Stimulated activated naive CD8-positive, alpha-beta T cell treated with anti-CD3 and anti-CD28 coated beads, Interleukin-15, amount 100 ng/mL, for 72 hours (primary cell): ENCODE measurements around the gene NOC2L.
"Not testable (repeated sequence)": the region's sequence is repeated elsewhere in the genome, so short reads cannot be mapped to it uniquely, and the experiment has no call there.

Experiments
- ATAC-seq: fragments of 150-1000 bp; cut with Tn5 transposase; 2 replicates; pipeline ENCODE4 v1.10.0; 2021; ENCODE audit warnings: mild to moderate bottlenecking, moderate library complexity
- DNase-seq, 2 donors: peaks; one replicate each; pipeline ENCODE4 v3.0.0; 2021 to 2022
- H3K27ac Mint-ChIP-seq, 2 donors: one replicate each; pipeline ENCODE4 v1.8.0; 2022; ENCODE audit warnings: mild to moderate bottlenecking in 2 of 2, mixed read lengths in 2 of 2, moderate library complexity in 2 of 2
- H3K27me3 Mint-ChIP-seq: one replicate; pipeline ENCODE4 v1.8.0; 2022; ENCODE audit warnings: mixed read lengths
- H3K4me1 Mint-ChIP-seq: one replicate; pipeline ENCODE4 v1.8.0; 2022; ENCODE audit warnings: mild to moderate bottlenecking, mixed read lengths
- H3K4me3 Mint-ChIP-seq, 2 donors: one replicate each; pipeline ENCODE4 v1.8.0; 2022; ENCODE audit warnings: mild to moderate bottlenecking in 2 of 2, mixed read lengths in 2 of 2, moderate library complexity in 1 of 2
- H3K9me3 Mint-ChIP-seq, 2 donors: one replicate each; pipeline ENCODE4 v1.8.0; 2022; ENCODE audit warnings: mixed read lengths in 2 of 2

NOC2L gene

DNA sequence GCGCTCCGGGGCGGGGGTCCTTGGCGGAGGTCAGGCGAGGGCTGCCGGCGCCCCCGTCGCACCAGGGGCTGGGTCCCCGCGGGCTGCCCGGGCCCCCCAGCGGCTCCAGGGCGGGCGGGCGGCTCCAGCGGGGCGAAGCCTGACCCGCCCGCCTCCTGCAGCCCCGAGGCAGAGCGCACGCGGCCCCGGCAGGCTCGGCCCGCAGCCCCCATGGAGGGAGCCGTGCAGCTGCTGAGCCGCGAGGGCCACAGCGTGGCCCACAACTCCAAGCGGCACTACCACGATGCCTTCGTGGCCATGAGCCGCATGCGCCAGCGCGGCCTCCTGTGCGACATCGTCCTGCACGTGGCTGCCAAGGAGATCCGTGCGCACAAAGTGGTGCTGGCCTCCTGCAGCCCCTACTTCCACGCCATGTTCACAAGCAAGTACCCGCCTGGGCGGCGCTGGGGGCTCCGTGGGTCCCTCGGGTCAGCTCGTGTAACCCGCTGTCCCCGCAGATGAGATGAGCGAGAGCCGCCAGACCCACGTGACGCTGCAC lies 2.1 kb upstream of the NOC2L start:
- H3K27me3 Mint-ChIP-seq = no peaks in the 10 kb centered on the region
- H3K27ac Mint-ChIP-seq = no peak overlapping the region
- H3K4me3 Mint-ChIP-seq = peak overlapping the region; percentile 50 to 57
- DNase-seq (no peak), ATAC-seq (no peak)
- no peaks in the 10 kb centered on the region for H3K9me3 Mint-ChIP-seq
- H3K4me1 Mint-ChIP-seq = peaks cover 43% of the 10 kb centered on the region

DNA sequence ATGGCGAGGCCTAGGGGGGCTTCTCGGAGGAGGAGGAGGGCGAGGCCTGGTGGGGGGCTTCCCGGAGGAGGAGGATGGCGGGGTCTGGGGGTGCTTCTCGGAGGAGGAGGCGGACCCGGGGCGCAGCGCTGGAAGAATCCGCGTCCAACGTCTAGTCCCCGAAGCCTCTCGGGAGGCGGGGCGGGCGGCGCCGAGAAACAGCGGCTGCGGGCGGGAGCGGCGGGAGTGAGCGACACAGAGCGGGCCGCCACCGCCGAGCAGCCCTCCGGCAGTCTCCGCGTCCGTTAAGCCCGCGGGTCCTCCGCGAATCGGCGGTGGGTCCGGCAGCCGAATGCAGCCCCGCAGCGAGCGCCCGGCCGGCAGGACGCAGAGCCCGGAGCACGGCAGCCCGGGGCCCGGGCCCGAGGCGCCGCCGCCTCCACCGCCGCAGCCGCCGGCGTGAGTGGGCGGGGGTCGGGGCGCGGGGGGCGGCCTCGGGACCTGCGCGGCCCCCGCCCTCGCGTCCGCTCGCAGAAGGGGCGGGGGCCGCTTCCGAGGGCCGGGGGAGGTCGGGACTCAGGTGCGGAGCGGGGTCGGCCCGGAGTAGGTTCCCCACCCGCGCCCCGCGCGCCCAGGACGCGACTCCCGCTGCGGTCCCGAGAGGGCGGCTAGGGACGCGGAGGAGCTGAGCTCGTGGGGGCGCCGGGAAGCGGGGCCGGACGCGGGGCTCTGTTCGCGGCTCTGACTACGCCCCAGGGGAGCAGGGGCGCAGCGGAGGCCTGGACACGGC lies 1.5 kb upstream of the NOC2L start, which contains the start of gene KLHL17:
Gene KLHL17 (plus strand): TSS at position 222 of the 769 bp plus-strand sequence. CDS start 110 bp downstream, at position 332.
- DNase-seq = peak; percentile 77 to 83
- peaks cover 37% of the 10 kb centered on the region for H3K4me1 Mint-ChIP-seq
- H3K9me3 Mint-ChIP-seq = no peaks in the 10 kb centered on the region
- H3K27ac Mint-ChIP-seq = peak within 1 kb of the TSS; percentile 88 to 91
- peak; percentile 63 for ATAC-seq
- peak within 1 kb of the TSS; percentile 92 to 97 for H3K4me3 Mint-ChIP-seq
- no peaks in the 10 kb centered on the region for H3K27me3 Mint-ChIP-seq

DNA sequence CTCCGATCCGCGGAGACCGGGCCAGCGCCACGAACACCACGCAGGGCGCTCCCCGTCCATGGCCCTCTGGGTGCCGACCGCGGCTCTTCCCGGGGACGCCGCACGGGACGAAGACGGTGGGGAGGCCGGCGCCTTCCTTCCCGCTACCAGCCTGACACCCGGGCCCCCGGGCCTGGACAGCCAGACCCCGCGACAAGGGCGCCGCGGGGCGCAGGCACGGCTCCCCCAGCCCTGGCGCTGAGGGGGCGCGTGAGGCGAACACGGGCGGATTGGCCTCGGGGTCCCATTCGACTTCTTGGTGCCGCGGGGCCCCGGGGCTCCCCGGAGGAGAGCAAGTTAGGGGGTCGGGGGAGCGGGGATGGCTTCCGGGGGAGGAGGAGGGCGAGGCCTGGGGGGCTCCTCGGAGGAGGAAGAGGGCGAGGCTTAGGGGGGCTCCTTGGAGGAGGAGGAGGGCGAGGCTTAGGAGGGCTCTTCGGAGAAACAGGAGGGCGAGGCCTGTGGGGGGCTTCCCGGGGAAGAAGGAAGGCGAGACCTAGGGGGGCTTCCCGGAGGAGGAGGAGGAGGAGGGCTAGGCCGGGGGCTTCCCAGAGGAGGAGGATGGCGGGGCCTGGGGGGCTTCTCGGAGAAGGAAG lies 791 bp upstream of the NOC2L start:
- Mint-ChIP-seq H3K4me3 (peak overlapping the region; percentile 92 to 97), H3K4me1 (peaks cover 36% of the 10 kb centered on the region), H3K9me3 (no peaks in the 10 kb centered on the region), H3K27me3 (no peaks in the 10 kb centered on the region), H3K27ac (peak overlapping the region in 1 of 2 donors; percentile 88)
- no peak for DNase-seq
- ATAC-seq = peak; percentile 19

DNA sequence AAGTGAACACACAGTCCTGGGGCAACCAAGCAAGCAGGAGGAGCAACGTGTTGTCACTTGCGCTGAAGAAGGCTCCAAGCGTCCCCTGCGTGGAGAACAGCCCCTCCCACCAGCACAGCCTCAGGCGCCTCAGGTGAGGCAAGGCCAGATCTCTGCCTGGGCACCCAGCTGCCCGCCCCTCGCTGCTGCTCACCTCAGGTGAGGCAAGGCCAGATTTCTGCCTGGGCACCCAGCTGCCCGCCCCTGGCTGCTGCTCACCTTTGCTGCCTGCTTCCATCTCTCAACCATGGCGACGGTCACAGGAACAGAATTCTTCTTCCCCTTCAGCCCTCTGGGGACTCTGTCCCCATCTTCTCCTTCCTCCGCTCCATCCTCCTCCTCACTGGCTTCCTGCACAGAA lies 2.4 kb downstream of the NOC2L start:
- peaks cover 34% of the 10 kb centered on the region for H3K4me1 Mint-ChIP-seq
- no peaks in the 10 kb centered on the region for H3K27me3 Mint-ChIP-seq
- H3K27ac Mint-ChIP-seq = no peak overlapping the region
- no peaks in the 10 kb centered on the region for H3K9me3 Mint-ChIP-seq
- no peak for ATAC-seq
- H3K4me3 Mint-ChIP-seq = no peak overlapping the region
- DNase-seq = no peak

DNA sequence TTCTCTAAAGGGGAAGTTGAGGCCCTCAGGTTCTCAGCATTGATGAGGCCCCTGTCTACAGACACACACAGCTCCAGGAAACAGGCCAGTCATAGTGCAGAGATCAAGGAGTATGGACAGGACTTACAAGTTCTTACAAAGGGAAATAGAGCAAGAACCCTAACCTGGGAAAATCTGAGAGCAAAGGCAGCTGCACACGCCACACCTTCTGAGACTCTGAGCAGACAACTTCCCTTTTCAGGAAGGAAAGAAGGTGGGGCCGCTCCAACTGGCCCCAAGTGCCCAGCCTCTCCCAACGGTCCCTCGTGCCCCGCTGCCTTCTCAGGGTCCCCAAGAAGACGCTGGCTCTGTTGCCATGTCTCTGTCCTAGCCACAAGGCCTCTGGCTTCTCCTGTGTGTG lies 3.6 kb downstream of the NOC2L start:
- Mint-ChIP-seq H3K9me3 (no peaks in the 10 kb centered on the region), H3K4me1 (peaks cover 30% of the 10 kb centered on the region), H3K27ac (no peak overlapping the region), H3K27me3 (no peaks in the 10 kb centered on the region), H3K4me3 (no peak overlapping the region)
- no peak for ATAC-seq
- no peak for DNase-seq

DNA sequence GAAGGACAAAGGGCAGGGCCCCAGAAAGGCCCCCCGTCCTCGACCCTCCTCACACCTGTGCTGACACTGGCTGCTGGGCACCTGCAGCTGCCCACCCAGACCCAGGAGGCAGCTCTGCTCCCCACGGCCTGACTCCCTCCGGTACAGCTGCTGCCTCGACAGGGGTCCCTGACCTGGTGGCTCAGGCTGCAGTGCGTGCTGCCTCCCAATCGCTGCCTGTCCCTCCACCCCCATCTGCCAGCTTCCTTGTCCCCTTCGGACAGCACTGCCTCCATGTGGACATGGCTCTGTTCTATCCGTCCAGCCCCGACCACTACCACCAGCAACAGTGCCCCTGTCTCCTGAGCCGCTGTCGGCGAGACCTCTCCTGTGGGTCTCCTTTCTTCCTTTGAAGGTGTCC lies 4.1 kb downstream of the NOC2L start:
- DNase-seq = no peak
- Mint-ChIP-seq H3K4me1 (peaks cover 30% of the 10 kb centered on the region), H3K27ac (no peak overlapping the region), H3K4me3 (no peak overlapping the region), H3K9me3 (no peaks in the 10 kb centered on the region), H3K27me3 (no peaks in the 10 kb centered on the region)
- ATAC-seq = no peak

DNA sequence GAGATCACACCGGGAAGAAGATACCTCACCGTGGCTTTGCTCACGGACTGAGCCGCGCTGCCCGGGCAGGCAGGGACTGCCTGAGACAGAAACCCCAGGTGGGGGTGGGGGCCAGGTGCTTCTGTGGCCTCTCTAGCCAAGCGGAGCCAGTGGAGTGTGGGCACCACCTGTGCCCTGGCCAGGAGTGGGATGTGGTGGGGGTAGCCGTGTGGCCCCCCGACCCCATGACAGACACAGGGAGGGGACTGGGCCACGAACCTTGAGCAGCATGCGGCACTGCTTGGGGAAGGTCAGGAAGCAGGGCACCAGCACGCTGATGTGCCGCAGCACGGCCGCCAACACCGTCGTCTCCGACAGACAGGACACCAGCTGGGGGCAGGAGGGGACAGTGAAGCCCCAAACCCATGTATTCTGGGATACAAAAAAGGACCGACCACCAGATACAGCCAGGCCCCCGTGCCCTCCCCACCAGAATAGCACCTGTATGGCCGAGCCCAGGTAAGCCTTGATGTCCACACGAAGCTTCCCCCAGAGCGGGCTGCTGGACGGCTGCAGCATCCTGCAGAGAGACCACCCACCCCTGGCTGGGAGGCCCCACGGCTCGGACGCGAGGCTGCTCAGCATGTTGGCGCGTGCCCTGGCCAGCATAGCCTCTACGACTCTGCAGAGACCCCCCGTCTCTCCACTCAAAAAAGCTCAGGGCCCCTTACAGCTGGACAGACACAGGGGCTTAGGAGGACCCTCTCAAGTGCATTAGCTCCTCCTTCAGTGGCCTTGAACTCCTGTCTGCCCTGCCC lies 5.3 kb downstream of the NOC2L start:
- H3K4me3 Mint-ChIP-seq = no peak overlapping the region
- no peaks in the 10 kb centered on the region for H3K27me3 Mint-ChIP-seq
- no peak for ATAC-seq
- peaks cover 29% of the 10 kb centered on the region for H3K4me1 Mint-ChIP-seq
- H3K9me3 Mint-ChIP-seq = no peaks in the 10 kb centered on the region
- H3K27ac Mint-ChIP-seq = no peak overlapping the region
- no peak for DNase-seq

DNA sequence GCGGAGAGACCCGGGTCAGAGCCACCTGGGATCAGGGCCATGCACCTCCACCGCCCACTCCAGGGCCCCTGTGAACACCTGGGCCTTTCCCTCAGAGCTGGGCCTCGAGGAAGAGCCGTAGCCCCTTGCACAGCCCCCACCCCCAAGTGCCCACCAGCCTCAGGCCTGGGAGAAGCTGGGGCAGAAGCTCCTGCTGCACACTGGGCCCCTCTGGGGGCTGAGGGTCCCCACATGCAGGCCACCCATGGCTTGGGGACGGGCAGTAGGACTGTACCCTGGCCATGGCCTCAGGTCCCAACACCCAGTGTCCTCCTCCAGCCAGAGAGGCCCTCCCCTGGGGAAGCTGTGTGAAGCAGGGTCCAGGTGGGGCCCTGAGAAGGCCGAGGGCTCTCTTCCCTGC lies 6.5 kb downstream of the NOC2L start:
- no peaks in the 10 kb centered on the region for H3K27me3 Mint-ChIP-seq
- no peaks in the 10 kb centered on the region for H3K9me3 Mint-ChIP-seq
- ATAC-seq = no peak
- H3K4me3 Mint-ChIP-seq = no peak overlapping the region
- H3K27ac Mint-ChIP-seq = no peak overlapping the region
- no peak for DNase-seq
- H3K4me1 Mint-ChIP-seq = peaks cover 18% of the 10 kb centered on the region

DNA sequence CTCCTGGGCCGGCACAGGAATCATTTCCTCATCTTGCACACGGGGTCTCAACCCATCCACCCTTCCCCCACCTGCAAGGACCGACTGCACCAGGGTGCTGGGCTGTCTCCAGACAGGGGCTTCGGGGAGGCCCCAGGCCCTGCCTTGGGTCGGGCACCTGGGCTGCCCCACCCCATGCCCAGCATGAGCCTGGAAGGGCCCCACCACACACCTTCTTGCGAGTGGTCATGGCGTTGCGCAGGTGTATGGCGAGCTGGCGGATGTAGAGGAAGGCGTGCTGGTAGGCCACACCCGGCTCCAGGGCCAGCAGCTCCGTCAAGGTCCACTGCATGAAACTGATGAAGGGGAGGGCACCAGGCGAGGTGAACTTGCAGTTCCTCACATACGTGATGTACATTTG lies 6.9 kb downstream of the NOC2L start:
- H3K4me1 Mint-ChIP-seq = peaks cover 14% of the 10 kb centered on the region
- no peak for ATAC-seq
- H3K9me3 Mint-ChIP-seq = no peaks in the 10 kb centered on the region
- no peak overlapping the region for H3K27ac Mint-ChIP-seq
- H3K27me3 Mint-ChIP-seq = no peaks in the 10 kb centered on the region
- DNase-seq = no peak
- no peak overlapping the region for H3K4me3 Mint-ChIP-seq

DNA sequence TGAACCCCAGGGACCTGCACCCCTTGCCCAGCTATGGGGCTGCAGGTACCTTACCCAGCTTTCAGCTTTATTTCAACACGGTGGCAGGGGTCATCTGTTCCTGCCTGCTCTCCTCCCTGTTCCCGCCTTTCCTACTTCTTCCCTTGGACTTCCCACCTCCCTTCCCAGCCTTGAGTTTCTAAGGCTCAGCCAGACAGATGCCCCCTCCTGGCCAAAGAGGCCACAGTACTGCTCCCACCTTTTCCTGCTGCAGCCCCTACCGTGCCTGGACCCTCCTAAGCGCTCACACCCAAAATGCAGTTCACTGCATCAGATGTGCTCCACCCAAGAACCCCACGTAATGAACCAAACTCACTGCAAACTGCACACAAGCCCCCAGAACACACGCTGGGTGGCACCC lies 7.7 kb downstream of the NOC2L start:
- Mint-ChIP-seq H3K4me3 (no peak overlapping the region), H3K27me3 (no peaks in the 10 kb centered on the region), H3K27ac (no peak overlapping the region), H3K9me3 (no peaks in the 10 kb centered on the region), H3K4me1 (peaks cover 6% of the 10 kb centered on the region)
- DNase-seq (no peak), ATAC-seq (no peak)

DNA sequence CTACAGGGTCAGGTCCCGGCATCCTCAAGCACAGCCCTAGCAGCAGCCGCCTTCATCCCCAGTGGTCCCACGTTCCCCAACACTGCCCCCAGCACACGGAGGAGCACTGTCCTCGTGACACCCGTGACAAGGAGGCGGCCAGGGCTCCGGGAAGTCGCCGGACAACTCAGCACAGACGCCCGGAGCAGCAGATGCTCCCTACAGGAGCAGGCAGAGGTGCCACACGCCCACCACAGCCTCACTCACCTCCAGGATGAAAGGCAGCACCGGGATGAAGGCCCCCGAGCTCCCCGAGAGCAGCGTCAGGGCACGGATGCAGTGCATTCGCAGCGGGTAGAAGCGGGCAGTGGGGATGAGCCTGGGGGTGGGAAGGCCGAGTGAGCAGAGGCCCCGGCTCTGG lies 8.2 kb downstream of the NOC2L start:
- H3K9me3 Mint-ChIP-seq = no peaks in the 10 kb centered on the region
- H3K4me3 Mint-ChIP-seq = no peak overlapping the region
- no peak for DNase-seq
- H3K4me1 Mint-ChIP-seq = peaks cover 6% of the 10 kb centered on the region
- no peaks in the 10 kb centered on the region for H3K27me3 Mint-ChIP-seq
- ATAC-seq = no peak
- H3K27ac Mint-ChIP-seq = no peak overlapping the region

DNA sequence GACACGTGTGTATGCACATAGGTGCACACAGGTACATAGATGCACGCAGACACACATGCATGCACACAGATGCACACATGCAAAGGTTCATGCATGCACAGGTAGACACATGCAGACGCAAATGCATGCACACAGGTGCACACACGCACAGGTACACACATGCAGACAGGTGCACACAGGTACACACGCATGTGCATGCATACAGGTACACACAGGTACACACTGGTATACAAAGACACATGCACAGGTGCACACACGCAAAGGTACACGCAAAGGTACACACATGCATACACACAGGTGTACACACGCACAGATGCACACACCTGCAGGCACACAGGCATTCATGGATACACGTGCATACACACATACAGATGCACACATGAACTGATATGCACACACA lies 8.8 kb downstream of the NOC2L start:
- no peak overlapping the region for H3K4me3 Mint-ChIP-seq

DNA sequence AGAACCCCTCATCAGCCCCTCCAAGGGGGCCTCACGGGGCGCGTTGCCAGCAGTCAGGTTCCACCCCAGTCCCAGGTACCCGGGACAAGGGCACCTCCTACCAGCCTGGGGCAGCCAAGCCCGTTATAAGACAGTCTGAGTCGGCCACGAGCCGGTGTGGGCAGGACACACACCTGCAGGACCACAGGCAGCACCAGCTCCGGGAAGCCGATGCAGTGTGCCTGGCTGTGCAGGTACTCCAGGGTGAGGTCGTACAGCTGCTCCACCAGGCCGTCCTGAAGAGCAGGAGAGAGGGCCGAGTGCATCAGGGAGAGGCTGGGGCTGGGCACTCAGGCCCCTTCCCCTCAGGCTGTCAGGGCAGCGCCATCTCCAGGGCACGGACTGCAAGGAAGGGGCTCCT lies 11.1 kb downstream of the NOC2L start:
- H3K9me3 Mint-ChIP-seq = no peaks in the 10 kb centered on the region
- DNase-seq (no peak), ATAC-seq (no peak)
- H3K27ac Mint-ChIP-seq = no peak overlapping the region
- H3K4me3 Mint-ChIP-seq = no peak overlapping the region
- H3K27me3 Mint-ChIP-seq = peaks cover 5% of the 10 kb centered on the region
- peaks cover 11% of the 10 kb centered on the region for H3K4me1 Mint-ChIP-seq

More for the DNA sequence above, 8.8 kb downstream of the NOC2L start:
- Mint-ChIP-seq H3K4me1 (peaks cover 11% of the 10 kb centered on the region), H3K27me3 (no peaks in the 10 kb centered on the region), H3K9me3 (no peaks in the 10 kb centered on the region), H3K27ac (no peak overlapping the region)
- ATAC-seq (no peak), DNase-seq (no peak)

DNA sequence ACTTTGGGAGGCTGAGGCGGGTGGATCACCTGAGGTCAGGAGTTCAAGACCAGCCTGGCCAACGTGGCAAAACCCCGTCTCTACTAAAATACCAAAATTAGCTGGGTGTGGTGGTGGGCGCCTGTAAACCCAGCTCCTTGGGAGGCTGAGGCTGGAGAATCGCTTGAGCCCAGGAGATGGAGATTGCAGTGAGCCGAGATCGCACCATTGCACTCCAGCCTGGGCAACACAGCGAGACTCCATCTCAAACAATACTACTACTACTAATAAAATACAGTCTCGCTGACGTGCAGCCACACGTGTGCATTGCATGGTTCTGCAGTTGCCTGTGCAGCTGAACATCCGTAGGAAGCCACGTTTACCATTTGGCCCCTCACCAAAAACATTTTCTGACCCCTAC lies 12.2 kb downstream of the NOC2L start:
- not testable (repeated sequence) for H3K9me3 Mint-ChIP-seq, H3K4me3 Mint-ChIP-seq, H3K27ac Mint-ChIP-seq, DNase-seq, ATAC-seq, H3K27me3 Mint-ChIP-seq
- peaks cover 12% of the 10 kb centered on the region for H3K4me1 Mint-ChIP-seq

DNA sequence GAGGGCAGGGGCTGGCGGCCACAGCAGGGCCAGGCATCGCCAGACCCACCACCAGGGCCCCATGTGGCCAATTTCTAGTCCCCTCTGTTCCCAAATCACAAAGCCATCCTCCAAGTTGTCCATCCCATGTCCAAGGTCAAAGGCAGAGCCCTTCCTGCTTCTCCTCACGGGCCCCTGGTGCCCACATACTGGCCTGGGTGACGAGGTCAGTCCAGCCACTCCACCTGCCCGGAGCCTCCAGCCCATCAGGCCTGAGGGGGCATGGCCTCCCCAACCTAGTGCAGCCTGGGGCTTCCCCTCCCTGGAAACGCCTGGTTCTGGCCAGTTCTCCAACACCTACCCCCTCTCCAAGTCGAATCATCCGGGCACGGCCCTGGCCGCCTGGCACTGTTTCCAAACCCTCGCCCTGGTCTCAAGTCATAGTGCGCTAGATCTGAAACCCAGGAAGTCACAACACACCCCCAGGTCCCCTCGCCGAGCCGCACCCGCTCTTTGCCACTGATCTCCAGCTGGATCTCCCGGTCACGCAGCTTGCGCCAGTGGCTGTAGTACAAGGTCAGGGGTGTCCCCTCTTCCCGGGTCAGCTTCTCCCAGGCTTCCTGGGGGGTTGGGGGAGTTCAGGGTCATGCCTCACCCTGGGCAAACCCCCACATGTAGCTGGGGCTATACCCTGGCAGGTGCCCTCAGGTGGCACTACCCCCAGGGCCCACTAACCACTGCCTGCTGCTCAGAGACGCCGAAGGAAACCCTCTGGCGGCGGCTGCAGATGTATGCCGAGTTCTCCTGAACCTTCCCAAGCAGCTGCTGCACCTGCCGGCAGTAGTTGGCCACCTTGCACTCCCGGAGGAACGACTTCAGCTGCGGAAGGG lies 13.1 kb downstream of the NOC2L start:
- Mint-ChIP-seq H3K4me3 (no peak overlapping the region), H3K9me3 (no peaks in the 10 kb centered on the region), H3K27ac (no peak overlapping the region), H3K4me1 (peaks cover 19% of the 10 kb centered on the region), H3K27me3 (peaks cover 15% of the 10 kb centered on the region)
- ATAC-seq (no peak), DNase-seq (no peak)
